GM21786 (cell line): Measurements from ENCODE around the gene ANXA6.
A peak's percentile ranks its signal among the peaks of the same experiment; 100 is the strongest.
"Not testable (repeated sequence)": the region's sequence is repeated elsewhere in the genome, so short reads cannot be mapped to it uniquely, and the experiment has no call there.

Source experiments
- ATAC-seq: cut with Tn5 transposase; IDR thresholded peaks from one replicate; pipeline ENCODE4 v1.9.1; 2021; ENCODE audit not compliant: unreplicated experiment

ANXA6 gene

DNA sequence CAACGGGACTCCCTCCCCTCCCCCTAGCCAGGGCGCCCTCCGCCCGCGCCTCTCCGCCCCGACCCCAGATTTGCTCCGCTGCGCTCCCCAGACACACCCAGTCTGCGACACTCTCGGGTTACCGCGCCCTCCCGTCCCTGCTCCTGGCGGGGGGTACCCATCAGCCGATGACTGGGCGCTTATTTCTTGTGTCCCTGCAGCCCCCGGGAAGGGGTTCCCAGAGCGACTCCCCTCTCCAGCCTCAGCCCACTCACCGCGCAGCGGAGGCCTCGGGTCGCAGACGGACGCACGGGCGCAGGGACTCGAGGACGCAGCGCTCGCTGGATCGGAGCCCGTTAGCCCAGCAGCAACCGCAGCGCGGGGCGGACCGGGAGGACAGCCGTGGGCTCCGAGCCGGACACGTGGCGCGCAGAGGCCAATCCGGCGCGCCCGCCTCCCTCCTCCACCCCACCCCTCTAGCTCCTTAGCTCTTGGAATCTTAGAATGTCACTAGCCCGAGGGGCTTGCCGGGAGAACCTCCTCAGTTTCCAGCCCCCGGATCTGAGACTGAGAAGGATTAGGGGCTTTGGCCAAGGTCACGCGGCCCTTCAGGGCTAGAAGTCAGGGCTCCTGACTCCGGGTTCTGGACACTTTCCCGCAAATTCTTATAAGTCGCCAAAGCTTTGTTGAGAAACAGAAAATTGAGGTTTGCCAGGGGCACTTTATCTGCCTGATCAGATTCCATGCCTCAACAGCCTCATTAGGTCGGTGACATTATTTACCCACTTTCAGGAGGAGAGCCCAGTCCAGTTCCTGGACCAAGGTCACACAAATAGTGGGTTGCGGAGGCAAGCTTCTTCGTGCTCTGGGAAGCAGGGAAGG, at the start of gene ANXA6:
Gene ANXA6 (minus strand): TSS at position 354 of the 861 bp plus-strand sequence. CDS start 9,878 bp downstream, outside the sequence.
- ATAC-seq: peak; percentile 35

- ATAC-seq: no peak
Measured at GRCh38 chr5:151205411-151205810, 47.8 kb upstream of the ANXA6 start.

GRCh38 chr5:151204051-151204450, 46.5 kb upstream of the ANXA6 start:
- ATAC-seq: no peak

DNA sequence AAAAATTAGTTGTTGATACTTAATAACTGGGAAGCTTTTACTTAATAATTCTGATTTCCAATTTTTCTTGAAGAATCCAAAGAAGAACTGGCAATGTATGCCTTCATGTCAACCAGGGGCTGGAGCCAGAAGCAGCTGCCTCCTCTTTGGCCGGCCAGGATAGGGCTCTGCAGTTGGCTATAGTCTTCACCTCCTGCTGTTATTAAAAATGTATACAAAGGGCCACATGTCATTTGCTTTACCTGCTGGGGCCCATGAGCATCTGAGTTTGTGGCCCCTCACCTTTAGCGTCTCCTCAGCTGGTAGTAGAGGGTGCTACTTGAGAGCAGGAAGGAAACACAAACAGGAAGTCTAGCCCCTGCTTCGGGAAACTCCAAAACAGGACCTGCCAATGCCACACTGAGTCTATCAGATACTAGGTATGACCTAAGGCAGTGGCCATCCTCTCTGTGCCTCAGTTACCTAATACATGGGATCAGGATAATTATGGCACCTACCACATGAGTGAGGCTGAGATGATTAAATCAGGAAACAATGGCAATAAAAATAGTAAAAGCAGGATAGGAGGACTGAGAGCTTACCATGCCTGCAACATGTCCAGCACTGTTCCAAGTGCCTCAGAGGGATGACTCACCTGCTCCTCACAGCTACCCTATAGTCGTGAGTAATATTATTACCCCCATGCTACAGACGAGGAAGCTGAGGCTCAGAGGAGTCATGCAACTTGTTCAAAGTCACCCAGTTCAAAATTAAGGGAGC, 45.0 kb upstream of the ANXA6 start:
- ATAC-seq: no peak

GRCh38 chr5:151200913-151201595, 43.5 kb upstream of the ANXA6 start:
- ATAC-seq: no peak

DNA sequence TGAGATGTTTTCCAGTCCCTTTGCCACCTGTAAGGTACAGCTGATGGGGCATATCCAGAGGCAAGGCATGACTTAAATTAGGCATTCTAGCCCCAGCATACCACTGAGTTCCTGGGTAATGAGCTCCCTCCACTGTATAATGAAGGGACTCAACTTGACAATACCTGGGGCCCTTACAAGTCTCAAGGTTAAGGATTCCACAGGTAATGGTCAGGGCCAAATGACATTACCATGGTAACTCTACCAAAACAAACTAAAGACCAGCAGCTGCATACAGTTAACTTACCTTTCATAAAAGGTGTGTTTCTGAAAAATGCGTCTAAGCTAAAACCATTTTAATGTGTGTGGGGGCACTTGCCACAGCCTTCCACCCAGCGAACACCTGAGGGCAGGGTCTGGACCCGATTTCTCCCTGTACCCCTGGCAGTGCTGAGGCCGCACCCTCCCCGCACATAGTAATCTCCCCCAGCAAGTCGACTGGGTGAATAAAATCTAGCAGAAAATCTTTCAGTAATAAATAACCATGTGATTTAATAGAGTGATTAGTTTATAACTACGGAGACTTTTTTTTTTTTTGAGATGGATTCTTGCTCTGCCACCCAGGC, 42.1 kb upstream of the ANXA6 start:
- ATAC-seq: no peak

GRCh38 chr5:151198861-151199260, 41.3 kb upstream of the ANXA6 start:
- ATAC-seq: no peak

- not testable (repeated sequence) for ATAC-seq
Measured at GRCh38 chr5:151197291-151197600, 39.7 kb upstream of the ANXA6 start.

DNA sequence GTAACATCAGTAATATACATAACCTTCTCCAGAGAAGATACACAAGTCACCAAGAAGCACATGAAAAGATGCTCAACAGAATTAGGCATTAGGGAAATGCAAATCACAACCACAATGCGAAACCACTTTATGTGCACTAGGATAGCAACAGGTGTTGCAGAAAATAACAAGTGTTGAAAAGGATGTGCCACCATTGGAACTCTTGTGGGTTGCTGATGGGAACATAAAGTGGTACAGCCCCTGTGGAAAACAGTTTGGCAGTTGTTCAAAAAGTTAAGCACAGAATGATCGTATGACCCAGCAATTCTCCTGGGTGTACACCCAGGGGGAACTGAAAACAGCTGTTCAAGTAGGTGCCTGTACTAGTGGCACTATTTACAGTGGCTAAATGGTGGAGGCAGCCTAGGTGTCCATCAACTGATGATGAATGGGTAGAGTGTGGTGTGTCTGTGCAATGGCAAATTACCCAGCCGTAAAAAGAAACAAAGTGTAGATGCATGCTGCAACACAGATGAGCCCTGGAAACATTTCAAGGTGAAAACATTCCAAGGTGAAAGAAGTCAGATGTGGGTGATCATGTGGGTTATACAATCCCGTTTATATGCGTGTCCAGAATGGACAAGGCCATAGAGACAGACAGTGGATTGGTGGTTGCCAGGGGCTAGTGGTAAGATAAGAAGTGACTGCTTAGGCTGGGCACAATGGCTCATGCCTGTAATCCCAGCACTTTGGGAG, 39.1 kb upstream of the ANXA6 start:
- ATAC-seq: peak; percentile 96

- no peak for ATAC-seq
Measured at GRCh38 chr5:151195622-151196021, 38.0 kb upstream of the ANXA6 start.

- no peak for ATAC-seq
Measured at GRCh38 chr5:151192626-151193025, 35.0 kb upstream of the ANXA6 start.

- no peak for ATAC-seq
Measured at GRCh38 chr5:151191661-151192060, 34.1 kb upstream of the ANXA6 start.

DNA sequence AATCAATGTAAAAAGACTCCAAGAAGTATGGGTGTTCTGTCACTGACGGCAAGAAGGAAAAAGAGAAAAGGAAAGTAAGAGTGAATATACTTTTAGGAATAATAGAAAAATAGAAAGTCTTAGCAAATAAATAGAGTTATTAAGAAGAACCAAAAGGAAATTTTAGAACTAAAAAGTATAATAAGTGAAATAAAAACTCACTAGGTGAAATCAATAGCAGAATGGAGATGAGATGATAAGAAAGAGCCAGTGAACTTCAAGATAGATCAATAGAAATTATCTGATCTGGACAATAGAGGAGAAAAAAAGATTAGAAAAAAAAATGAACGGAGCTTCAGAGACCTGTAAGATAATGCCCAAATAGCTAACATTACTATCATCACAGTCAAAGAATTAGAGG, 31.6 kb upstream of the ANXA6 start:
- ATAC-seq: no peak

- no peak for ATAC-seq
Measured at GRCh38 chr5:151186538-151186937, 29.0 kb upstream of the ANXA6 start.

GRCh38 chr5:151186052-151186451, 28.5 kb upstream of the ANXA6 start:
- ATAC-seq: no peak

DNA sequence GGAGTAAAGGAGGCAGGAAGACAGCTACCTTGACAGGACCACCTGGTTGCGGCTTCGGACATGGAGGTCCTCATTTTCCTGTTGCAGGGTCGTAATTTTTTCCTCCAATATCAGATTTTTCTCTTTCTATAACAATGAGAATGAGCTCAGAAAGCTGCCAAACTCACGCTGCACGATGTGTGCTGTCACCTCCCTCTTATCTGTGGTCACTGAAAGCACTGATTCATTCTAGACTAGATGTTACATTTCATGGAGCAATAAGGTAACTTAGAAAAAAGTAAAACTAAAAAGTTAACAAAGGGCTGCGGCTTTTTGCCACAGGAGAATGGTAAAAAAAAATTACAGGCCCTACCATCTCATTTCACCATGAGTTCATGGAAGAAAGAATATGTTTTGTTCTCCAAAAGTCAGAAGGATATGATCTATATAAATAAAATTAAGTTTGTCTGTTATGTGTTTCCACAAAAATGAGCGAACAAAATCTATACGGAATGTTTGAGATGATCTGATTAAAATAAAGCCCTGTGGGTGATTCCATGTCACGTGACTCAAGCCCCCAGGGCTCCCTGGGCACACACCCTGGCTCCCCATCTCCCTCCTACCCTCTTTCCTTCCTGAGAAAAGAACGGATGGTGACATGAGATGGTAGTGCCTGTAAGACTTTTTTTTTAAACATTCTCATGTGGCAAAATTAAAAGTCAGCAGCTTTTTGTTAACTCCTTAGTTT, 26.9 kb upstream of the ANXA6 start:
- ATAC-seq: no peak

- ATAC-seq: no peak
Measured at GRCh38 chr5:151183456-151184245, 26.1 kb upstream of the ANXA6 start.

- ATAC-seq: no peak
Measured at GRCh38 chr5:151182976-151183375, 25.4 kb upstream of the ANXA6 start.

DNA sequence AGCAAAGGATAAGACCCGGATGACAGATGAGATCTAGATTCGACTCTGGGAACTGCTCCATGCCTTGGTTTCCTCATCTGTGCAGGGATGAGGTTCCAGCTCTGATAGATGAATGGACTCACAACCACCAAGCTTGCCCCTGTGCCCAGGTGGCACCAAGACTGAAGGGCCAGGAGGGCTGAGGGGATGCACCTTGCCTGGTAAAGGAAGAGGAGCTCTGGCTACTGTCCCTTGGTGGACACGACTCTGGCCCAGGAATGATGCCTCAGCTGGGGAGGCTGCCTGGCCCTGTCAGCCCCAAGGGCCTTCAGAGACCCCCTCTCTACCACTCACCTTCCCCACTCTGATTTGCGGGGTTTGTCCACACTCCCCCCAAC, 24.9 kb upstream of the ANXA6 start:
- ATAC-seq: no peak
